IPS-NIHi11 (cell line): Measurements from ENCODE around the gene PRDM16.

Source experiments
- DNase-seq: peaks from one replicate; pipeline ENCODE4 v3.0.0; 2012; ENCODE audit warnings: mixed read lengths, low spot score

Gene PRDM16

GRCh38 chr1:3032371-3033039 lies 36.5 kb upstream of the PRDM16 start:
- DNase-seq = no peak

- no peak for DNase-seq
Measured at GRCh38 chr1:3033040-3033789, 35.8 kb upstream of the PRDM16 start.

GRCh38 chr1:3033790-3034090 lies 35.3 kb upstream of the PRDM16 start:
- DNase-seq = no peak

GRCh38 chr1:3034162-3034561 lies 34.8 kb upstream of the PRDM16 start:
- no peak for DNase-seq

- DNase-seq = no peak
Measured at GRCh38 chr1:3034728-3035562, 34.1 kb upstream of the PRDM16 start.

GRCh38 chr1:3035563-3036446 lies 33.2 kb upstream of the PRDM16 start:
- no peak for DNase-seq

GRCh38 chr1:3036447-3037280 lies 32.3 kb upstream of the PRDM16 start:
- no peak for DNase-seq

- no peak for DNase-seq
Measured at GRCh38 chr1:3037281-3038040, 31.5 kb upstream of the PRDM16 start.

- no peak for DNase-seq
Measured at GRCh38 chr1:3038113-3038551, 30.9 kb upstream of the PRDM16 start.

GRCh38 chr1:3038571-3039181 lies 30.3 kb upstream of the PRDM16 start:
- DNase-seq = no peak

GRCh38 chr1:3040004-3040403 lies 29.0 kb upstream of the PRDM16 start:
- no peak for DNase-seq

GRCh38 chr1:3042481-3042880 lies 26.5 kb upstream of the PRDM16 start:
- no peak for DNase-seq

GRCh38 chr1:3049164-3049563 lies 19.8 kb upstream of the PRDM16 start:
- DNase-seq = no peak

- DNase-seq = no peak
Measured at GRCh38 chr1:3049905-3050304, 19.1 kb upstream of the PRDM16 start.

- DNase-seq = no peak
Measured at GRCh38 chr1:3050603-3051002, 18.4 kb upstream of the PRDM16 start.

- no peak for DNase-seq
Measured at GRCh38 chr1:3051270-3052268, 17.4 kb upstream of the PRDM16 start.

- no peak for DNase-seq
Measured at GRCh38 chr1:3052501-3052900, 16.5 kb upstream of the PRDM16 start.

- no peak for DNase-seq
Measured at GRCh38 chr1:3053366-3053980, 15.5 kb upstream of the PRDM16 start.
